Measurements from ENCODE around the gene TCF7L2. TPM values are rescaled to one million over a fixed set of nuclear protein-coding genes. Genes with fewer than 3 reads are reported as not detected.

The TCF7L2 gene
- total RNA-seq, 1 donor from 2014 or later, result 1.3 TPM

DNA sequence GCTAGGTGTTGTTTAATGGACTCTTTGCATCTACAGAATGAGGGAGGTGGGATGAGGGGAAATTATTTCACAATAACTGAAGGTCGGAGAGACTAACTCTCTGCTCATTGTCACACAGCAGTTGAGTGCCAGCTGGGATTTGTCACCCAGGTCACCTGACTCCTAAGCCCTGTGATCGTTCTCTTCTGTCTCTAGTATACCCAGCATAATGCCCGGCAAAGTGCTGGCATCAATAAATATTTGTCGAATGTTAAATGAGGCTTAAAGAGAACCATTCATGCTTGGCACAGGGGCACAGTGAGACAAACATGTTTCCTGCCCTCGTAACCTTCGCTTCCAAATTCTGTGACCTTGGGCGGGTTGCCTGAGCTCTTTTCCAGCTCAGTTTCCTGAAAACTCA lies 70.8 kb downstream of the TCF7L2 start:
- peak; percentile 75 to 92 for DNase-seq (ENCODE audit: low read depth in 2 of 2)

DNA sequence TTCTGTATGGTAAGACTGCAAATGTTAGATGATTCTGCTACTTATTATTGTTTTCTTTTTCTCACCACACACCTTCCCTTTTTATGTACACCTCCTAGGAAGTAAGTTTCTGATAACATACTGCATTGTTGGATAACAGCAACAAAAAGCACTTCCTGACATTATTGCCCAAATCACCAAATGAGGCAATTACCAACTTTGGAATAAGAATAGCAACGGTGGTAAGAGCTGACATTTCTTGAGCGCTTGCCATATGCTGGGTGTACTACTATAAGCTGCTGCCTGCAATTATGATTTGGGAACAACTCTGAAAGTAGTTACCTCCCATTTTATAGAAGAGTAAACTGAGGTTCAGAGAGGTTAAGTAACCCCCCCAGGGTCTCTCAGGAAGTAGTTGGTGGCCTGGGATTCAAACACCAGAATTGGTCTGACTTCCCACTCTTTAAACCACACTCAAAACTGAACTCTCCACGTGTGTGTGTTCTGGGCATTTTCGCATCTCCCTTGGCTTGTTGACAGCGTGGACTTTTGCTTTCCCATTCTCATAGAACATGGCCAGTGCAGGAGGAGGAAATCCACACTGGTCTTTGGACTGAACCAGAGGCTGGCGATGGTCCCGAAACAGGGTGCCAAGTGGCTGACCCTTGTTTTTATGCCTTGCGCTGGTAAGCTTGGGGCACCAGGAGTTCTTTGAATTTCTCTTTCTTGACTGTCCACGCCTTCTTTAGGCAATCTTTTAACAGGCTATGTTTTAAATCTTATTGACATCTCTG lies 71.4 kb downstream of the TCF7L2 start:
- peak; percentile 30 to 38 for DNase-seq (ENCODE audit: low read depth in 2 of 2)

DNA sequence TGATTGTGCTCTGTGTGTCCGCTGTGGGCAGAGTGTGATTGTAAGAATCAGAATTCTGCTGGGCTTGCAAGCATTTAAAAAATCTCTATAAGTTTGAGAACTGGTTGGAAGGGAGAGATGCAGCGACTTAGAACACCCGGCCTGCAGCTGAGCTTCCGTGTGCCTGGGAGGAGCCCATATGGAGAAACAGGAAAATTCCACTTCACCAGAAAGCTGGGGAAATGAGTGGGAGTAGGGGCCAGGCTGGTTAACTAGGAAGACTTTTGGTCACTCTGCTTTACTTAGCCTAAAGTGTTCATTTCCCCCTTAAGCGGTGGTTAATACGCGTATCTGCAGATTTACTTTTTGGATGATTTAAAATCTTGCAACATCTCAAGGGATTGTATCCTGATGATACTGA lies 72.2 kb downstream of the TCF7L2 start:
- peak in 1 of 2 donors; percentile 23 for DNase-seq (ENCODE audit: low read depth in 2 of 2)

DNA sequence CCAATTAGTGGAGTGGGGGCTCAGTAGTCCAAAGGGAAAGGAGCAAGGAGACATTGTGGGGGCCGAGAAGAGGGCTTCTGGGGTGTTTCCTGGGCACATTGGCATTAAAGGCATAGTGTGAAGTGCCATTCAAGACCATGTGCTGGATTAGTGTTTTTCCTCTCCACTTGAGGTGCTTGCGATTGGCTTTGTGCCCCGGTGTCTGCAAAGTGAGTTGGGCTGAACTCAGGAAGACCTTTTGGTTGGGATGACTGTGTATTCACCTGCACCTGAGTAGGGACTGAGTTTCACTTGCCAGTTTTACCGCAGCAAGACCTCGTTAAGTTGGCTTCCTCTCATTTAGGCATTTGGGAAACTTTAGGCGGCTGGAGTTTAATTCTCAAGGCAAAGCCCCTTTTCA lies 73.0 kb downstream of the TCF7L2 start:
- DNase-seq (ENCODE audit: low read depth in 2 of 2), result no peak

DNA sequence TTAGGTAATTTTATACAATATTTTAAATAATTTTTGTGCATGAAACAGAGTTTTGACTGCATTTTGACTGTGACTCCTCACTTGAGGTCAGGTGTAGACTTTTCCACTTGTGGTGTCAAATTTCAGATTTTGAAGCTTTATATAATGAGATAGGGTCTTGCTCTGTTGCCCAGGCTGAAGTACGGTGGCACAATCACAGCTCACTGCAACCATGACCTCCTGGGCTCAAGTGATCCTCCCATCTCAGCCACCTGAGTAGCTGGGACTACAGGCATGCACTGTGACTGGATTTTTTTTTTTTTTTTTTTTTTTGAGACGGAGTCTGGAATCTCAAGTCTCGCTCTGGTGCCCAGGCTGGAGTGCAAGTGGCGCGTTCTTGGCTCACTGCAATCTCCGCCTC lies 74.9 kb downstream of the TCF7L2 start:
- DNase-seq (ENCODE audit: low read depth in 2 of 2), result no peak

DNA sequence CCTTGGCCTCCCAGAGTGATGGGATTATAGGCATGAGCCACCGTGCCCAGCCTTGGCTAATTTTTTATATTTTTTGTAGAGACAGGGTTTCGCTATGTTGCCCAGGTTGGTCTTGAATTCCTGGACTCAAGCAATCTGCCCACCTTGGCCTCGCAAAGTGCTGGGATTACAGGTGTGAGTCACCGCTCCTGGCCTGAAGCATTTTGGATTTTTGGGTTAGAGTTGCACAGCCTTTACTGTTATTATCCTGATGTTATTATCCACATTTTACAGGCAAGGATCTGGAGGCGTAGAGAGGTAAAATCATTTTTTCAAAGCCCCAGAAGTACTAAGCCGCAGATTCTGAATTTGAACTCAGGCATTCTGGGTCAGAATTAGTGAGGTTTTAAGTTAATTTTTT lies 75.4 kb downstream of the TCF7L2 start:
- DNase-seq (ENCODE audit: low read depth in 2 of 2), result no peak

DNA sequence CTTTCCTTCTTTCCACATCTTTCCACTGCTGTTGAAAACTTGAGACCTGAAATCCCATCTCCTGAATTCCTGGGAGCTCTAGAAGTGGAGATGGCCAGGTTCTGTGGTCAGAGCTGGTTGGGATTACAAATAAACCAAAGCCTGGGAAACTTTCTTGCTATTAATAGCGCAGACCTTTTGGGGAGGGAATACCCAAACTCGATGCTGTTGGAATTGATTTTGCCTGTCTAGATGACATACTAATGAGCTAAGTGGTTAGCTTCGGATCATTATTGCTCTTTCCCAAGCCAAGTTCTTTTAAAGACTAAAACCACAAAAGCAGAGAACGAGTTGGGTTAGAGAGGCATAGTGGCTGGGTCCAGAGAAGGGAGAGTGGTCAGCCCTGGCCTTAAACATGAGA lies 76.6 kb downstream of the TCF7L2 start:
- no peak for DNase-seq (ENCODE audit: low read depth in 2 of 2)

DNA sequence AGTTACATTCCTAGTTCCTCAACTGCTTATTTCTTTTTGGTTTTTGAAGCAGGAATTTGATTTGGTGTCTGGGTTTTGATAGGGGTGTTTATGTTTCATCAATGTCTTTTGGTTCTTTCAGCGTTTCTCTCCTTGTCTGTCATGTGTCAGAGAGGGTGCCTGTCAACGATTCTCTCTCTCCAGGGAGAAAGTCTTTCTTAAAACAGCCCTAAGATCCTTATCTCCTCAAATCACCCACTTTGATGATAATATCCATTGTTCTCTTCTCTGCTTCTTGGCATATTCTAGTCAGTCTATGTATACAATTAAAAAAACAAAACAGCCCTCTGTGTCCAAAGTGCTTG lies 77.2 kb downstream of the TCF7L2 start:
- DNase-seq (ENCODE audit: low read depth in 2 of 2), result no peak

DNA sequence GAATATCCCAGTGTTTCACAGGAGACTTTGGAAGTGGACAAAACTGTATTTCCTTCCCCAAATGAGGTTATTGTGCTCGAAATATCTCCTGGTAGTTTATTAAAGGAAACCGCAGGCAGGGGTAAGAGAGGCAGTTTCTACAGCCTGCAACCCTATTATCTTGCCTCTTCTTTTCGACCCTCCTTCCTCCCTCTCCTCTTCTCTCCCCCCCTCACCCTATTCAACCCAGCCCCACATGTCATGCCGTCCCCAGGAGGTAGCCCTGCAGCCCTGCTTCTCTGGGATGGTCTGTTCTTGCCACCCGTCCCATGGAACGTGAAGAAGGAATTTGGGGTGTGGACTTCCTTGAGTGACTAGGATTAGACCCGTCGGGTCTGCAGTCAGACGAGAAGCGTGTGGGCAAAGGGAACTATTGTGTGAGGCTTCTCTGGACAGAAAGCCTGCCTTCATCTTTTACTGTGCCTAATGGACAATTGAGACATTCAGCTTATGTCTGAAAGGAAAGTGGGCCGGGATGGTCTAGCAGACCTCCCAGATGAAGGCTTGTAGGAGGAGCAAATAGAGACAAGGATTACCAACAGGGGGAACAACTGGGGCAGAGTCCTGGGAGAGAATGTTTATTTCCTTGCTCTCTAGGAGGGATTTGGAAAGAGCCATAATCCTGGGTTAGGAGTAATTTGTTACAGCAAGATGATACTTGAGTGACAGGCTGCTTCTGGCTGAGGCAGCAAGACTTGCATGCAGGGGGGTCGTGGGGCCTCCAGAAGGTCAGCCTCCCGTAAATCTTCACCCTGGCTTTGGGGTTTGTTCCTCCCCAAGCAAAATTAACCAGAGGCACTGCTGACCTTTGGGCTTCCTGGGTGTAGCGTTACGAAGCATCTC lies 77.8 kb downstream of the TCF7L2 start:
- peak in 1 of 2 donors; percentile 56 for DNase-seq (ENCODE audit: low read depth in 2 of 2)

DNA sequence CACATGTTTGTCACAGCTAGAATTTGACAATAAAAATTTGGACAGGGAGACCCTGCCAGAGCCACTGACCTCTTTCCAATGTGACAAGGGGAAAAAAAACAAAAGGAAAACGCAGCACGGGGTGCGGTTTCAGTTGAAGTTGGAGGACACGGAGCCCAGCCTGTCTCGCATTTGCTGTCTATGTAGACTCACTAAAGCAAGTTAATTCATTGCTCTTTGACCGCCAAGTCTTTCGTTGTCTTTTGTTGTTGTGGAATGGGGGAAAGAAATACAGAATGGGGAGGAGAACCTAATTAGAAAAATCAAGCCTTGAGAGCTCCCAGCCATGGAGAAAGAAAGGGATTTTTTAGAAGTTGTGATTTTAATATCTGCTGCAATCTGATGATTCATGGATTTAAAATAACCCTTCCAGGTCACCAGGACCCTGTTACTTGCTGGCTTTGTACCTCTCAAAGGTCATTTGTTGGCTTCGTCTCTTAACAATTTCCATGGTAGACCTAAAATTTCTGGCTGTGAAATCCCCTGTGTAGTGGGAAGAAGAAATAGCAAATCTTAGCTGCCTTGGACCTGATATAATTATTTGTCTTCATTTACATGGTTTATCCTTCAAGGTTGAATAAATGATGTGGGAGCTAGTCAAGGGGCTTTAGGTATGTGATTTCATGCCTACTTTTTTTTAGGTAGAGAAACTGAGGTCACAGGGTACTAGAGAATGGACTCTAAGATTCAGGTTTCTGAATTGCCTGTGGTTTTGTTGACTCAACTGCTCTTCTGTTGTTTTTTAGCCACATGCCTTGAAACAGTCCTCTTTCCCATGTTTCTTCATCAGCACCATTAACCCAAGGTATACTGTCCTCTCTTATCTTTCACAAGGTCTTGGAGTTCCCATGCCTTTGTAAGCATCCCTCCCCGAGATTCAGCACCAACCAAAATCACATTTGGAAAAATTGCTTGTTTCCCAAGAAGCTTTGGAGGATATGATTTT lies 78.7 kb downstream of the TCF7L2 start:
- no peak for DNase-seq (ENCODE audit: low read depth in 2 of 2)

DNA sequence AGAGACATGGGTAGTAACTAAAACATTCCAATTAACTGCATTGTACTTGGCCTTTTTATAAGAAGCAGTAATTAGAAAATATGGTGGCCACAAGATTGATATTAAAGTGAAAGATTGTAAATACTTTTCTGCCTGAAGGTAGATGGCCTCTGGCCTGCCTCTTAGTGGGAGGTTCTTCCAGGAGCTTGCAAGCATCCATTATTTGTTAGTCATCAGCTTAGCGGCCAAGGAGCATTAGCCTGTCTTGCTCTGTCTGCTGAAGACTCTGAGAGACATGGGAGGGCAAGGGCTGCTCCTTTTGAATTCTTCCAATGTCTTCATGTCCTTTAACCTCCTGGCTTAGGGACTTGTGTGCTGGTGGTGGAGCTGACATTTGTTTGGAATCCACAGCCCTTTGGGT lies 80.4 kb downstream of the TCF7L2 start:
- DNase-seq (ENCODE audit: low read depth in 2 of 2), result no peak

DNA sequence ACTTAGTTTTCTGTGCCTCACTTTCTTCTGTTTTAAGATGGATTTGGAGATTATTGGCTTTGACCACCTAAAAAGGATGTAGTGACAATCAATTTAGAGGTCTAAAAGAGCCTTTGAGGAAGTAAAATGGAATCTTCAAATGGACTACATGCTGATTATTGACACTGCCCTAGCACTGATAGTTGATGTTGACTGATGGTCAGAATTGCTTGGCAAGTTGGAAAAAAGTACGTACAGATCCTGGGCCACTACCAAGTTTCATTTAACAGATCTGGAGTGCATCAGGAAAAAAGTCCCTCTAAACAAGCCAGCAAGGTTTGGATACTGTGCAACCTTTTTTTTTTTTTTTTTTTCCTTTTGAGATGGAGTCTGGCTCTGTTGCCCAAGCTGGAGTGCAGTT lies 81.1 kb downstream of the TCF7L2 start:
- DNase-seq (ENCODE audit: low read depth in 2 of 2), result no peak

DNA sequence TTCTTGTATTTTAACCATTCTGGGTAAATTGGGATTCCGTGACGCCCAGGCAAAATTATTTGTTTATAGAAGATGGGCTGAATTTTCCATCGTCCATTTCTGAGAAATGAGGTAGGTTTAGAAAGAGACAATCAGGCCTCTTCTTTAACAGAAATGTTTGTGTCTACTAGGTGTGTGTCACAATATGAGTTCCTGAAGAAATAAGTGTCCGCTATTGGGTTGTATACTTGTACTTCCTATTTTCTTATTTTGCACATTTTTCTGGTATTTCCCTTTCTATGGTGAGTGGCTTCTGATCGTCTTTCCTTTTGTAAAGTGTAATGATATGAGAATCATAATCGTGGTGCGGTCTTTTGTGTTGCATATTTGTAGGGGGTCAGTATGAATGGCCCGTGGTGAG lies 83.9 kb downstream of the TCF7L2 start:
- DNase-seq (ENCODE audit: low read depth in 2 of 2), result no peak

DNA sequence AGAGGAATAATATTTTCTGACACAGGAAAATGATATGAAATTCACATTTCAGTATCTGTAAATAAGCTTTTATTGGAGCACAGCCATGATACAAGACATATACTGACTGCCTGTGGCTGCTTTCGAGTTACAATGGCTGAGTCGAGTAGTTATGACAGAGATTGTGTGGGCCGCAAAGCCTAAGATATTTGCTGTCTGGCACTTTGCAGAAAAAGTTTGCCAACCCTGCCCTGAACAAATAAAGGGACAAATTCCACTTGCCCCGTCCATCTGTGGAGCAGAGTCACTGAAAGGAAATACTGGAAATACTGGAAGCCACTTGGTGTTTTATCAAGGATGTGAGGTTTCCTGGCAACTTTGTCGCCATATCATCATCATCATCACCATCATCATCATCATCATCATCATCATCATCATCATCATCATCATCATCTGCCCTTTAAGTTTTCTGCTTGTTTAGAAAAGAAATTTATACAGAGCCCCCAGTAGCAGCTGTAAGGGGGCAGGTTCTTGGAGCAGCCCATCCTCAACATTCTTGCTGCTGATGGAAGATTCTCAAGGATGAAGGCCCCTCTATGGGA lies 85.8 kb downstream of the TCF7L2 start:
- peak; percentile 63 to 78 for DNase-seq (ENCODE audit: low read depth in 2 of 2)

DNA sequence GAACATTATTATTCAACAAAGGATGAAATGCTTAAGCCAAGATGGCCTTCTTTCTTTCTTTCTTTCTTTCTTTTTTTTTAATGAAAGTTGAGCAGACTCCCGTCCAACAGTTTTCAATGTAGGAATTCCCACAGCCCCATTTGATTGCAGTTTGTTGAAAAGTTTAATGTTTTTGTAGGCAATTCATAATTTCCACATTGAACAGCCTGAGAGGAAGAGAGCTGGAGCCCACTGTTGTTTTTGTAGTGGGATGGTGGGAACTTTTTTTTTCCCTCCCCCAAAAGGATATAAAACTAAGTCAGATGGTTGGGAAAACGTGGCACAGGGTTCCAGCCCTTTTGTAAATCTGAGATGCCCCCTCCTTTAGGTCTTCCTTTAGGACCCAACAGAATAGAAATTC lies 86.6 kb downstream of the TCF7L2 start:
- DNase-seq (ENCODE audit: low read depth in 2 of 2), result peak; percentile 76 to 87

DNA sequence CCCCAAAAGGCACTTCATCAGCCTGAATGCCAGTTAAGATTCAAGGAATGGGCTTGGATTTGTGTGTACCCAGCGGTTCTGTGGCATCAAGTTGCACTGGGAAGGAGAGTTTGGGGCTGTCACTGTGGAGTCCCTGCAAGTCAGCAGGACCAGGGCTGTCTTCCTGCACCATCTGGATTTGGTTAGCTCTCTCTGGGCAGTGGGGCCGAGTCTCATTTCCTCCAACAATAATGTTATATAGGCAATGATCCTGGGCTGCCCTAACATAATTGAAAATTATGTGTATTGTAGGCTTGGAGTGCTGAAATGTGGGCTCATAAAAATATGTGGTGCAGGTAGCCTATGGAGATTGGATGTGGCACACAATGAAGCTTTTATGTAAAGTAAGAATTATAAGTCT lies 87.2 kb downstream of the TCF7L2 start:
- no peak for DNase-seq (ENCODE audit: low read depth in 2 of 2)

DNA sequence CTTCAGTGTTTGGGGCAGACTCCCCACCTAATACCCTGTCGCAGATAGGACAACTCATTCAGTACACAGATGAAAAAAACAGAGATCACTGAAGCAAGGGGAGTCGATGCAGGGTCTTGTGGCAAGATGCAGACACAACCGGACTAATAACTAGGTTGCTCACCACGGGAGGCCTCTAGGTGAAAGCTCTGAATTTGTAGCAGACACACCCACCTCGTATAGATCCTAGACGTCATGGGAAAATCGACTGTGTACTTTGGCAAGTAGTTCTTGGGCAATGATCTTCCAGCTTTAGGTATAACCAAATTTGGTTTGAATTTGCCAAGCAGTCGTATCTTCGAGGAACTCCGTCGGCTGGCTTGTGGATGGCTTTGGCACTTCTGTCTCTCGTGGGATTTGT lies 88.1 kb downstream of the TCF7L2 start:
- DNase-seq (ENCODE audit: low read depth in 2 of 2), result no peak

DNA sequence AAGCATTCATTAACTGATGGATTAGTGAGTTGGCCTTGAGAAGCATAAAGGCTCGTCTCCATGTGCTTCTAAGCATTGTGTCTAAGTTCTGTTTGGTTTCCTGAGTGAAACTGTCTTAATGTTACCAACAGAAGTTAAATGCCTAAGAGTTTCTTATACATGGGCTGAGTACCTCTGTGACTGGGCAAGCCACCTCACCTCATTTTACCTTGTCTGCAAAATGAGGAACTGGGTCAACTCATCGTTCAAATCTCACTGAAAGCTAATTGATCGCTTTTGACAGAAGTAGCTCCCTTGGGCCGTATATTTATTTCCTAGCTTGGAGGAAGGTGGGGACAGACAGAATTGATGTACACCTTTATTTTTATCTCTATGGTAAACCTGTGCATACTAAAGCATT lies 88.9 kb downstream of the TCF7L2 start:
- DNase-seq (ENCODE audit: low read depth in 2 of 2), result no peak

DNA sequence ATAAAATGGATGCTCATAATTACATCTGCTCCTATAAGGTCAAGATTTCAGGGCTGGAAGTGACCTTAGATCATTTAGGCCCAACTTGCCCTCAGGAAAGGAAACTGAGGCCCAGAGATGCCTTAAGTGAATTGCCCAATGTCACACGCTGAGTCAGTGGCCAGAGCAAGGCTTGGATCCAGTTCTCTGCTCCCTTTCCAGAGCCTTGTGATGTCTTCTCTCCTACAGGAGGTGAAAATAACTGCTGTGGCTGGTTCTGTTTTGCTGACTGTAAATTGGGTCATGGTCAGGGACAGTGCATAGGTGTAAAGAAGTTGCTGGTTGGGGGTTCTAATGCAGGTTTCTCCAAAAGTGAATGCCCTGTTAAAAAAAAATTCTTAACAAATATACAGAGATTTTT lies 91.3 kb downstream of the TCF7L2 start:
- no peak for DNase-seq (ENCODE audit: low read depth in 2 of 2)

DNA sequence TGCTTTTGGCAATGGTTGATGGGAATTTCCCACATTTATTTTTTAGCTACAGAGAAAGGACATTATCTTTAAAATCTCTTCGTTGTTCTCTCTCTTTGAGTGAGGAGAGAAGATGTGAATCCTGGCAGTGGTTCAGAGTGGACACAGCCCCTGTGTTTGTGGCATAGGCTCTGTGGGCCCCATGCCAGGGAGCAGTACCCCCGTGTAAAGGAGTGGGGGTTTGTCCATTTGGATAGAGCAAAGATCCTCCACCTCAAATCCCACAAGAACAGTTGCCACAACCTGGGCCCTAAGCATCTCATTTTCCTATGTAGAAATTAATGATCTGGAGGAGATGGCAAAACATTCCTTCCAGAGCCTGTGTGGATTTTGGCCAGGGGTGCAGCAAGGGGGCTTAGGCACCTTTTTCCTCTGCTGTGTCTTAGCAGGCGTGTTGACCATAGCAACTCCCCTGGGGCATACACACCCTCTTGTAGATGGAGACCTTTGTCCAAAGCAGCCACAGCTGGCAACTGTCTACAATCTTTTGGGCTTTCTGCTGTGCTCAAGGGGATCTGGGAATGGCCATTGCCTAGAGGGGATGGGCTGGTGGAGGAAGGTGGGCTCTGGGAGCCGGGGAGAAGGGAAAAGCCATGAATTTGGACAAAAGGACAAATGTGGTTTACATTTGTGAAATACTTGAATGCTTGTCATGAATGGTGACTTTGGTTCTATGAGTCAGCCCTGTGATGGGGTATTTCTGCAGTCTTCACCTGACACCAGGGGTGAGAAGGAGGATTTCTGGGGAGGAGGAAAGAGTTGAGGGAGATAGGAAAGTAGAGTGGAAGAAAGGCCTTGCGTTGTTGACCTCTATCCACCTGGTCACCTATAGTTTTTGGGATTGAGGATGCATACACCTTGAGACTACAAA lies 92.0 kb downstream of the TCF7L2 start:
- no peak for DNase-seq (ENCODE audit: low read depth in 2 of 2)

Data from dermis microvascular lymphatic vessel endothelial cell (primary cell).